Measurements from ENCODE around the gene GON7.
"Not testable (repeated sequence)": the region's sequence is repeated elsewhere in the genome, so short reads cannot be mapped to it uniquely, and the experiment has no call there.

The GON7 gene

DNA sequence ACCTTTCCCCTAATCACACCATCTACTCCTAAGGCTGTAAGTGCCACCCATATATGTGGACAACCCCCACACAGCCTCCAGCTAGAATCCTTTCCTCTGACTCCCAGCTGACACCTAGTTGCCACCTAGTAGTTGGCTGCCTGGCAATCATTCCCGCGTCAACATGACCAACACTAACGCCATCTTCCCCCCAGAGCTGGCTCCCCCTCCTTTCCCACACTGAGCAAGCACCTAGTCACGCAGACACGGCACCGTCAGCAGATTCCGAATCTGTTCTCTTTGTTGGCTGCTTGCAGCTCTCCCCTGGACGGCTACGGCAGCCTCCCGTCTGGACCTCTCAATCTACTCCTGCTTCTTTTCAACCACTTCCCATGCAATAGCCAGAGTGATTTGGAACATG, 27.9 kb upstream of the GON7 start:
- in situ Hi-C loops (cut with MboI; ENCODE audit: low pct_unique_long_range_greater_than_20kb, low sequenced_read_pairs, unreplicated experiment) = loop anchor here (25.0 kb wide), 1 partner anchor 303 kb away; no protein-coding TSS in a partner anchor
- TF ChIP-seq, protein P1, sequence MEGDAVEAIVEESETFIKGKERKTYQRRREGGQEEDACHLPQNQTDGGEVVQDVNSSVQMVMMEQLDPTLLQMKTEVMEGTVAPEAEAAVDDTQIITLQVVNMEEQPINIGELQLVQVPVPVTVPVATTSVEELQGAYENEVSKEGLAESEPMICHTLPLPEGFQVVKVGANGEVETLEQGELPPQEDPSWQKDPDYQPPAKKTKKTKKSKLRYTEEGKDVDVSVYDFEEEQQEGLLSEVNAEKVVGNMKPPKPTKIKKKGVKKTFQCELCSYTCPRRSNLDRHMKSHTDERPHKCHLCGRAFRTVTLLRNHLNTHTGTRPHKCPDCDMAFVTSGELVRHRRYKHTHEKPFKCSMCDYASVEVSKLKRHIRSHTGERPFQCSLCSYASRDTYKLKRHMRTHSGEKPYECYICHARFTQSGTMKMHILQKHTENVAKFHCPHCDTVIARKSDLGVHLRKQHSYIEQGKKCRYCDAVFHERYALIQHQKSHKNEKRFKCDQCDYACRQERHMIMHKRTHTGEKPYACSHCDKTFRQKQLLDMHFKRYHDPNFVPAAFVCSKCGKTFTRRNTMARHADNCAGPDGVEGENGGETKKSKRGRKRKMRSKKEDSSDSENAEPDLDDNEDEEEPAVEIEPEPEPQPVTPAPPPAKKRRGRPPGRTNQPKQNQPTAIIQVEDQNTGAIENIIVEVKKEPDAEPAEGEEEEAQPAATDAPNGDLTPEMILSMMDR (IDR thresholded peaks at IDR 0.05; ENCODE audit: extremely low read depth, insufficient read depth, missing control alignments) = no peak
- DNase-seq (ENCODE audit: low spot score) = no peak

DNA sequence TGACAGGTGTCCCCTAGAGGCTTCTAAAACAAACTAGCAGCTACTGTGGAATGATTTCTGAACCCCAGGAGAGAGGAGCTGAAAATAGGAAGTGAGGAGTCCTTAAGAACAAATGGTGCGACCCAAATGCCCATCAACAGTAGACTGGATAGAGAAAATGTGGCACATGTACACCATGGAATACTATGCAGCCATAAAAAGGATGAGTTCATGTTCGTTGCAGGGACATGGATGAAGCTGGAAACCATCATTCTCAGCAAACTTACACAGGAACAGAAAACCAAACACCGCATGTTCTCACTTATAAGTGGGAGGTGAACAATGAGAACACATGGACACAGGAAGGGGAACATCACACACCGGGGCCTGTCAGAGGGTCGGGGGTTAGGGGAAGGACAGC, 26.2 kb upstream of the GON7 start:
- not testable (repeated sequence) for DNase-seq (ENCODE audit: low spot score)
- in situ Hi-C loops (cut with MboI; ENCODE audit: low pct_unique_long_range_greater_than_20kb, low sequenced_read_pairs, unreplicated experiment) = loop anchor here (25.0 kb wide), 1 partner anchor 304 kb away; no protein-coding TSS in a partner anchor

DNA sequence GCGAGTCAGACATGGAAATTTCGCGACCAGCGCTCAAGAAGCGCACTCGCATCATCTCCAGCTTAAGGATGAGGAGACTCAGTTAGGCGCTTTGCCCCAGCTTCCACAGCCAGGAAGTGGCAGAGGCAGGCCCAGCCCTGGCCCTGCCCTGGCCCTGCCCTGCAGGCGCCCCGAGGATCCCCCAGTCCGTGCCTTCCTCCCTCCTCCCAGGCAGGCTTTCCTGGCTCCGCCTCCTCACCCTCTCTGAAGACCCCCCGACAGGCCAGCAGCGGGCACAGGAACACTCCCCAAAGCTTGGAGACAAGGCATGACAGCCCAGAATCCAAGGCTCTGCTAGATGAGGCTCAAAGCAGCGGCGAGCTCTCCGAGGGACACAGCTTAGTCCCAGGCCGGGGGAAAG, 25.3 kb upstream of the GON7 start:
- TF ChIP-seq, protein P1 (IDR thresholded peaks at IDR 0.05; ENCODE audit: extremely low read depth, insufficient read depth, missing control alignments) = no peak
- in situ Hi-C loops (cut with MboI; ENCODE audit: low pct_unique_long_range_greater_than_20kb, low sequenced_read_pairs, unreplicated experiment) = loop anchor here (25.0 kb wide), 1 partner anchor 305 kb away; no protein-coding TSS in a partner anchor
- DNase-seq (ENCODE audit: low spot score) = no peak

DNA sequence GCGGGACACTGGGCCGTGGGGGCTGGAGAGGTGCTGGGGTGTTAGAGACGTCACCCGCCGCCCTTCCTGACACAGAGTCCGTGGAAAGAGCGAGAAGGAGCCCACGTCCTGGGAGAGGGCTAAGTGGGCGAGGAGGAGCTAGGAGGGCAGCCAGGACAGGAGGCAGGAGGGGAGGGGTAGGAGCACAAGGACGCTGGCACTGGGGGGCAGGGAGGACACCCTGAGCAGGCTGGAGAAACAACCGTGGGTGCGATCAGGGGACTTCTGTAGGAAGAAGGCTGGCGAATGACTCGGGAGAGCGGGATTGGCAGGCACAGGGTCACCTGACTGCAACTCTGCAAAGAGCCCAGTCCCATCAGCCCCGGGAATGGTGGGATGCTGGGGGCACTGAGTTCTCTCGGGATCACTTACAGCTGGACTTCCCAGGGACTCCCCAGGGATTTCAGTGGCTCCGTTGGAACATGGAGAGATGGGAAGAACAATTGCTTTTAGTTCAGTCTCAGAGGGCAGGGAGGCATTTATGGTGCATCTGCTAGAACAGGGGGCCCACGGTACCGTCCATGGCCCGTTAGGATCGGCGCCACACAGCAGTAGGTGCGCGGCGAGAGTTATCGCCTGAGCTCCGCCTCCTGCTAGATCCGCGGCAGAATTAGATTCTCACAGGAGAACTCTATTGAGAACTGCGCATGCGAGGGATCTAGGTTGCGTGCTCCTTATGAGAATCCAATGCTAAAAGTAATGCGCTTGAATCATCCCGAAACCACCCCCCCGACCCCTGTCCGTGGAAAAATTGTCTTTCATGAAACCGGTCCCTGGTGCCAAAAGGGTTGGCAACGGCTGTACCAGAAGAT, 24.5 kb upstream of the GON7 start:
- TF ChIP-seq, protein P1 (IDR thresholded peaks at IDR 0.05; ENCODE audit: extremely low read depth, insufficient read depth, missing control alignments) = no peak
- peak; percentile 40 for DNase-seq (ENCODE audit: low spot score)
- in situ Hi-C loops (cut with MboI; ENCODE audit: low pct_unique_long_range_greater_than_20kb, low sequenced_read_pairs, unreplicated experiment) = loop anchor here (25.0 kb wide), 1 partner anchor 306 kb away; no protein-coding TSS in a partner anchor

DNA sequence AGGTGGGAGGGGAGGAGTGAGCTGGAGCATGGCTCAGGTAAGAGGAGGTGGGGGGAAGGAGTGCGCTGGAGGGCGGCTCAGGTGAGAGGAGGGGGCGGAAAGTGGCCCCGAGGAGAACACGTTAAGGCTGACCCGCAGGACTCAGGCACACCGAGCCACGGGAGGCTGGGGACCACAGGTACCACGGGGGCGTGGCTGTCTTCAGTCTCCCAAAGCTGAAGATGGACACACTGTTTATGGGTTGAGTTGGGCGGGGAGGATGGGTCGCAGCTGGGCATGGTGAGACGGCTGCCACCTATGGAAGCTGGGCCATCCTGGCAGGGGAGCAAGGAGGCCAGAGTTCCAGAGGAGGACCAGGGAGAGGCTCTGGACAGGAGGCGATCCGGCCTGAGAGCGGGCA, 23.7 kb upstream of the GON7 start:
- no peak for DNase-seq (ENCODE audit: low spot score)
- TF ChIP-seq, protein P1 (IDR thresholded peaks at IDR 0.05; ENCODE audit: extremely low read depth, insufficient read depth, missing control alignments) = no peak
- in situ Hi-C loops (cut with MboI; ENCODE audit: low pct_unique_long_range_greater_than_20kb, low sequenced_read_pairs, unreplicated experiment) = loop anchor here (25.0 kb wide), 1 partner anchor 307 kb away; no protein-coding TSS in a partner anchor

DNA sequence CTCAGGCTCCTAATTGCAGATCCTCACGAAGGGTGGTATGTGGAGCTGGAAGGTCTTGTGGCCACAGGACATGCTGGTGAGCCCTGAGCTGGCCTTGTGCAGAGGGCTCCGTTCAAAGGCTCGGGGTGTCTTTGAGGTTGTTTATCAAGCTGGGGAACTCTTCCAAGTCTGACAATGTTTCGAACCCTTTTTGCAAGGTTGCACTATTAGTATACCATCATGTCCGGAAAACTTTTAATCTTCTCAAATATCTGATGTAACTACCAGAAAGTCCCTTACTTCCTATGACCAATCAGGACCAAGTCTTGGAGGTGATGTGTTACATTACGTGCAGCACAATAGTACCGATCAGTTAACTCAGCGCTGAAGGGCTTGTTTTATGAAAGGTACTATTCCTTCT, 21.7 kb upstream of the GON7 start:
- TF ChIP-seq, protein P1 (IDR thresholded peaks at IDR 0.05; ENCODE audit: extremely low read depth, insufficient read depth, missing control alignments) = no peak
- in situ Hi-C loops (cut with MboI; ENCODE audit: low pct_unique_long_range_greater_than_20kb, low sequenced_read_pairs, unreplicated experiment) = loop anchor here (10.0 to 25.0 kb wide), 2 partner anchors 309 to 386 kb away; no protein-coding TSS in a partner anchor
- no peak for DNase-seq (ENCODE audit: low spot score)

DNA sequence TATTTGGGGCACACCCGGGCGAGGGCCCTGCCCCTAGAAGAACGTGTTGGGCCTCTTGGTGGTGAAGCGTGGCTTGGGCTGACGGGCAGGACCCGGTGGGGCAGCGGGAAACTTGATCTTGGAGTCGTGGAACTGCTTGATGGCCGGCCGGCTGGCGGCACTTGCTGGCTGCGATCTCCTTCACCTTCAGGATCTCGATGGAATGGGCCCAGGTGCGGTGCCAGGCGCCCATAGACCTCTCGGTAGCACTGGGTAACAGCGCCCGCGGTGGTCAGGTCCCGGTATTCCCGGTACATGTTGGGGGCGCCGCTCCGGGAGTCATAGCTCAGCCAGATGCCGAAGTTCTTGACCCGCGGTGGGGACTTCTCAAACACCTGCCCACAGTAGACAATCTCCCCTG, 16.7 kb upstream of the GON7 start:
- TF ChIP-seq, protein P1 (IDR thresholded peaks at IDR 0.05; ENCODE audit: extremely low read depth, insufficient read depth, missing control alignments) = no peak
- DNase-seq (ENCODE audit: low spot score) = no peak
- in situ Hi-C loops (cut with MboI; ENCODE audit: low pct_unique_long_range_greater_than_20kb, low sequenced_read_pairs, unreplicated experiment) = loop anchor here (10.0 kb wide), 1 partner anchor 391 kb away; no protein-coding TSS in a partner anchor
